CD14-positive monocyte (primary cell): ENCODE measurements around the gene MCMBP. TPM values are rescaled to one million over a fixed set of nuclear protein-coding genes. Genes with fewer than 3 reads are reported as not detected.
A peak's percentile ranks its signal among the peaks of the same experiment; 100 is the strongest.

Source experiments
- DNase-seq, 3 donors: peaks; one replicate each; pipeline ENCODE4 v3.0.0-alpha.2; 2011 to 2022
- H2AFZ ChIP-seq: 2 replicates; pipeline ENCODE4 v1.6.0; 2012; ENCODE audit warnings: mild to moderate bottlenecking, low read depth, low read length, inconsistent platforms; ENCODE audit not compliant: insufficient read depth, poor library complexity, severe bottlenecking
- H3K27ac ChIP-seq, 2 donors: 1 replicate in 1 of 2; 2 replicates in 1 of 2; pipeline ENCODE4 v1.5.1; 2012 to 2013; ENCODE audit warnings: low read length in 2 of 2, control low read depth in 1 of 2, inconsistent platforms in 1 of 2, low read depth in 1 of 2, mild to moderate bottlenecking in 1 of 2
- H3K27me3 ChIP-seq, 2 donors: one replicate each; pipeline versions ENCODE4 v1.6.0 to v1.6.1; 2011 to 2013; ENCODE audit warnings: low read length in 2 of 2; ENCODE audit not compliant: control insufficient read depth in 2 of 2, insufficient read depth in 2 of 2
- H3K36me3 ChIP-seq, 2 donors: replicated peaks in 1 of 2; 1 replicate in 1 of 2; 2 replicates in 1 of 2; pipeline versions ENCODE4 v1.5.1 to v1.6.1; 2012 to 2013; ENCODE audit warnings: low read length in 2 of 2, control low read depth in 1 of 2, inconsistent platforms in 1 of 2, mild to moderate bottlenecking in 1 of 2; ENCODE audit not compliant: insufficient read depth in 2 of 2, control insufficient read depth in 1 of 2
- H3K4me1 ChIP-seq, 2 donors: 1 replicate in 1 of 2; 2 replicates in 1 of 2; pipeline versions ENCODE4 v1.5.1 to v1.6.1; 2012 to 2013; ENCODE audit warnings: low read length in 2 of 2, control low read depth in 1 of 2, inconsistent platforms in 1 of 2, mild to moderate bottlenecking in 1 of 2, moderate library complexity in 1 of 2; ENCODE audit not compliant: insufficient read depth in 2 of 2, control insufficient read depth in 1 of 2
- H3K4me2 ChIP-seq: replicated peaks from 2 replicates; pipeline ENCODE3; 2012; ENCODE audit warnings: low read length, moderate library complexity, mild to moderate bottlenecking; ENCODE audit not compliant: poor library complexity, severe bottlenecking; ENCODE audit errors: extremely low read depth
- H3K4me3 ChIP-seq, 3 experiments: fragments of 200-600 bp in 1 of 3; sonication (generic) in 1 of 3; replicated peaks in 1 of 3; 1 replicate in 2 of 3; 2 replicates in 1 of 3; pipeline ENCODE4 v1.5.1; 2011 to 2013; ENCODE audit warnings: low read length in 3 of 3, mild to moderate bottlenecking in 3 of 3, control low read depth in 2 of 3, low read depth in 2 of 3, inconsistent platforms in 1 of 3, moderate library complexity in 1 of 3
- H3K79me2 ChIP-seq: 2 replicates; pipeline ENCODE4 v1.6.0; 2012; ENCODE audit warnings: mild to moderate bottlenecking, control low read depth, inconsistent platforms, low read length, moderate library complexity; ENCODE audit not compliant: insufficient read depth
- H3K9ac ChIP-seq: 2 replicates; pipeline ENCODE4 v1.6.0; 2017; ENCODE audit warnings: low read length, mild to moderate bottlenecking; ENCODE audit not compliant: insufficient read depth, poor library complexity, severe bottlenecking
- H3K9me3 ChIP-seq, 2 donors: replicated peaks in 1 of 2; 1 replicate in 1 of 2; 2 replicates in 1 of 2; pipeline versions ENCODE4 v1.5.1 to v1.6.1; 2012 to 2013; ENCODE audit warnings: low read length in 2 of 2, control low read depth in 1 of 2; ENCODE audit not compliant: control insufficient read depth in 1 of 2, insufficient read depth in 1 of 2
- H4K20me1 ChIP-seq: 2 replicates; pipeline ENCODE4 v1.6.0; 2012; ENCODE audit warnings: mild to moderate bottlenecking, low read length, control low read depth, moderate library complexity; ENCODE audit not compliant: insufficient read depth
- H3K27ac Mint-ChIP-seq, 7 donors: one replicate each; pipeline ENCODE4 v1.8.0; 2020; ENCODE audit warnings: mild to moderate bottlenecking in 7 of 7, mixed read lengths in 7 of 7, moderate library complexity in 6 of 7, inconsistent platforms in 2 of 7
- H3K27me3 Mint-ChIP-seq, 3 donors: one replicate each; pipeline ENCODE4 v1.8.0; 2021 to 2022; ENCODE audit warnings: low read depth in 3 of 3, mild to moderate bottlenecking in 3 of 3, mixed read lengths in 3 of 3, moderate library complexity in 3 of 3, inconsistent platforms in 1 of 3
- H3K36me3 Mint-ChIP-seq, 2 donors: one replicate each; pipeline ENCODE4 v1.8.0; 2020; ENCODE audit warnings: mixed read lengths in 2 of 2, inconsistent platforms in 1 of 2, mild to moderate bottlenecking in 1 of 2
- H3K4me1 Mint-ChIP-seq: one replicate; pipeline ENCODE4 v1.8.0; 2020; ENCODE audit warnings: mild to moderate bottlenecking, mixed read lengths
- H3K4me3 Mint-ChIP-seq, 2 donors: one replicate each; pipeline ENCODE4 v1.8.0; 2020; ENCODE audit warnings: mild to moderate bottlenecking in 2 of 2, mixed read lengths in 2 of 2, moderate library complexity in 1 of 2
- H3K9me3 Mint-ChIP-seq, 7 donors: one replicate each; pipeline ENCODE4 v1.8.0; 2020 to 2022; ENCODE audit warnings: mixed read lengths in 7 of 7, mild to moderate bottlenecking in 6 of 7, moderate library complexity in 6 of 7, inconsistent platforms in 2 of 7
- WGBS: methylation state at CpG from one replicate; pipeline ENCODE4 v1.1.5; 2013; ENCODE audit warnings: missing lambda C conversion rate; ENCODE audit not compliant: insufficient coverage; 5-methylcytosine and 5-hydroxymethylcytosine counted together
- intact Hi-C, 2 donors: fragments of 100-400 bp; cut with micrococcal nuclease; formaldehyde crosslinking; loops; one replicate each; pipeline versions ENCODE4 v1.15.0 to v1.15.1; 2023
- polyA plus RNA-seq, 3 donors: library from polyadenylated mRNA; depleted of rRNA in 1 of 3; unstranded in 2 of 3; stranded (reverse) in 1 of 3; fragments of 300-500 nt in 2 of 3; fragments of >200 nt in 1 of 3; fragmentation: Illumina TruSeq in 2 of 3; gene quantifications; 1 replicate in 2 of 3; 2 replicates in 1 of 3; pipeline ENCODE4 v1.2.3, GENCODE V29; 2012 to 2021
- TF ChIP-seq, protein P1 (sequence below): fragments of 200-600 bp; IDR thresholded peaks from one replicate; pipeline ENCODE4 v1.8.0; 2022; ENCODE audit warnings: antibody characterized with exemption, mild to moderate bottlenecking

Gene MCMBP
- polyA plus RNA-seq, 3 donors = 40.3 to 96.7 (median 75.3) TPM

DNA sequence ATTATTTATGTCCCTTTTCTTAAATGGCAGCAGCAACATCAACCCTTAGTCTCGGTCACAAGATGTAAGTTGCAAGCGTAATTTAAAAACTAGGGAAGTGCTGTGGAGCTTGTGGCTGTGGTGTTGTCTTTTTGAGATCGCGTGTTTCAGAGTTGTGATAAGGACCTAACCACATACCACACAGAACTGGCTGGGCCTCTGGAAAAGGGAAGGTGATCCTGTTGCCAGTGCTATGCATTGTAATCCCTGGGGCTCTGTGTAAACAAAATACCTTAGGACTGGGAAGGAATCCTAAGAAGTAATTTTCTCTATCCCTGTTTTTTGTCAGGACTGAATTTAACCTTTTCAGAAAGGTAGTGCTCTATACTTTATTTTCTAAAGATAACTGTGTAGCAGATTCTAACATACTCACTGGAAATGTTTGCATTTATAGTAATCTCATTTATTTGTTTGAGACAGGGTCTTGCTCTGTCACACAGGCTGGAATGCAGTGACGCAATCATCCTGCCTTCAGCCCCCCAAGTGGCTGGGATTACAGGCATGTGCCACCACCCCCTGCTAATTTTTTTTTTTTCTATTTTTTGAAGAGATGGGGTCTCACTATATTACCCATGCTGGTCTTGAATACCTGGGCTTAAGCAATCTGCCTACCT is 86.4 kb downstream of the MCMBP start:
- H3K9me3 Mint-ChIP-seq = peaks cover 0 to 2% (median 0%) of the 10 kb centered on the region in 7 donors
- Histone ChIP-seq H3K9ac (no peak overlapping the region), H3K27ac (peak overlapping the region in 1 of 2 donors; percentile 1), H3K36me3 (no peaks in the 10 kb centered on the region), H3K9me3 (no peaks in the 10 kb centered on the region), H3K4me3 (no peak overlapping the region), H3K79me2 (no peaks in the 10 kb centered on the region), H2AFZ (no peak overlapping the region), H3K27me3 (no peaks in the 10 kb centered on the region), H3K4me1 (peaks cover 25 to 41% of the 10 kb centered on the region in 2 donors), H4K20me1 (no peaks in the 10 kb centered on the region), H3K4me2 (no peak overlapping the region)
- DNase-seq = peak; percentile 46 to 73 (median 53)
- H3K27ac Mint-ChIP-seq = peak overlapping the region in 1 of 7 donors; percentile 5
- peaks cover 8 to 10% of the 10 kb centered on the region in 2 donors for H3K36me3 Mint-ChIP-seq
- H3K4me3 Mint-ChIP-seq = no peak overlapping the region
- intact Hi-C loops = loop anchor here in 1 of 2 donors (5.0 kb wide), 1 partner anchor 34 kb away; no protein-coding TSS in a partner anchor
- no CpG with 5 or more reads among the region's 5 CpGs for WGBS
- H3K27me3 Mint-ChIP-seq = peaks cover 0 to 4% (median 2%) of the 10 kb centered on the region in 3 donors
- peaks cover 39% of the 10 kb centered on the region for H3K4me1 Mint-ChIP-seq
- TF ChIP-seq, protein P1, sequence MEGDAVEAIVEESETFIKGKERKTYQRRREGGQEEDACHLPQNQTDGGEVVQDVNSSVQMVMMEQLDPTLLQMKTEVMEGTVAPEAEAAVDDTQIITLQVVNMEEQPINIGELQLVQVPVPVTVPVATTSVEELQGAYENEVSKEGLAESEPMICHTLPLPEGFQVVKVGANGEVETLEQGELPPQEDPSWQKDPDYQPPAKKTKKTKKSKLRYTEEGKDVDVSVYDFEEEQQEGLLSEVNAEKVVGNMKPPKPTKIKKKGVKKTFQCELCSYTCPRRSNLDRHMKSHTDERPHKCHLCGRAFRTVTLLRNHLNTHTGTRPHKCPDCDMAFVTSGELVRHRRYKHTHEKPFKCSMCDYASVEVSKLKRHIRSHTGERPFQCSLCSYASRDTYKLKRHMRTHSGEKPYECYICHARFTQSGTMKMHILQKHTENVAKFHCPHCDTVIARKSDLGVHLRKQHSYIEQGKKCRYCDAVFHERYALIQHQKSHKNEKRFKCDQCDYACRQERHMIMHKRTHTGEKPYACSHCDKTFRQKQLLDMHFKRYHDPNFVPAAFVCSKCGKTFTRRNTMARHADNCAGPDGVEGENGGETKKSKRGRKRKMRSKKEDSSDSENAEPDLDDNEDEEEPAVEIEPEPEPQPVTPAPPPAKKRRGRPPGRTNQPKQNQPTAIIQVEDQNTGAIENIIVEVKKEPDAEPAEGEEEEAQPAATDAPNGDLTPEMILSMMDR = no peak

DNA sequence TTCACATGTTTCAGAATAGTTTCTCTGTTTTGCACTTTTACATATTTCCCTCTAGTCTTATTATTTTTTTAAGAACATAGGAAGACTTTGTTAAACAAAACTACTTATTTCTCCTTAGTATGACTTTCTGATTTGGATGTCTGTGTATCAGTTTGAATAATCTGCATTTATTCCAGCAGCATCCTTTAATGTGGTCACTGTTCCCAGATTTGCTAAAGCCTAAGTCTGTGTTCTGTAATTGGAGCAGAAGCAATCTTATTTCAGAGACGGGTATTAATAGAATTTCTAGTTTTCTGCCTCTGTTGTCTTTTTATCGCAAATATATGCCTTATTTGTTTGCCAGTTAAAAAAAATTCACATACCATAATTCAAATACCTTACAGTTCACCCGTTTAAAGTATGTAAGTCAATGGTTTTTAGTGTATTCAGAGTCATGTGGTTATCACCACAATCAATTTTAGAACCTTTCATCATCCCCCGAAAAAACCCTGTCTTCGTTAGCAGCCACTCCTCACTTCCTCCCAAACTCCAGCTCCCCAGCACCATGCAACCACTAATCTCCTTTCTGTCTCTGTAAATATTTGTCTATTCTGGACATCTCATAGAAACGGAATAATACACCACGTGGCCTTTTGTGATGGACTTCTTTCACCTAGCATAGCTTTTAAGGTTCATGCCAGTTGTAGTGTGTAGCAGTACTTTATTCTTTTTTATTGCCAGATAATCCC is 88.1 kb downstream of the MCMBP start:
- TF ChIP-seq, protein P1 = no peak
- H3K36me3 ChIP-seq = no peaks in the 10 kb centered on the region
- Mint-ChIP-seq H3K9me3 (peaks cover 0 to 2% (median 0%) of the 10 kb centered on the region in 7 donors), H3K4me1 (peaks cover 39% of the 10 kb centered on the region), H3K27ac (peak overlapping the region in 3 of 7 donors; percentile 1 to 50 (median 7)), H3K4me3 (peak overlapping the region in 1 of 2 donors; percentile 59), H3K36me3 (peaks cover 6 to 12% of the 10 kb centered on the region in 2 donors), H3K27me3 (peaks cover 0 to 2% (median 0%) of the 10 kb centered on the region in 3 donors)
- no peaks in the 10 kb centered on the region for H3K79me2 ChIP-seq
- no peaks in the 10 kb centered on the region for H4K20me1 ChIP-seq
- peak overlapping the region; percentile 51 for H3K4me2 ChIP-seq
- H3K4me1 ChIP-seq = peaks cover 25 to 41% of the 10 kb centered on the region in 2 donors
- no peak overlapping the region for H2AFZ ChIP-seq
- intact Hi-C loops = loop anchor here in 1 of 2 donors (5.0 kb wide), 1 partner anchor 32 kb away; no protein-coding TSS in a partner anchor
- no peaks in the 10 kb centered on the region for H3K27me3 ChIP-seq
- WGBS = 0% methylated on average over 2 of the region's 7 CpGs
- H3K4me3 ChIP-seq = no peak overlapping the region
- DNase-seq = peak; percentile 31 to 61 (median 31)
- H3K9ac ChIP-seq = no peak overlapping the region
- no peak overlapping the region for H3K27ac ChIP-seq
- no peaks in the 10 kb centered on the region for H3K9me3 ChIP-seq
